Karpas-422 (cell line): ENCODE data around the gene SGCA. TPM values are rescaled to one million over a fixed set of nuclear protein-coding genes. Genes with fewer than 3 reads are reported as not detected.

Experiments used
- DNase-seq: peaks from one replicate; pipeline ENCODE4 v3.0.0-alpha.2; 2015
- H2AFZ ChIP-seq: fragments of 200-600 bp; sonication (generic); 2 replicates; pipeline ENCODE4 v1.6.1; 2014; ENCODE audit warnings: antibody characterized with exemption, low read length, mixed read lengths
- H3K27ac ChIP-seq: fragments of 200-600 bp; sonication (generic); 2 replicates; pipeline ENCODE4 v1.5.1; 2014; ENCODE audit warnings: mild to moderate bottlenecking, low read length, moderate library complexity
- H3K27me3 ChIP-seq: fragments of 200-600 bp; sonication (generic); 2 replicates; pipeline ENCODE4 v1.6.1; 2014; ENCODE audit warnings: low read length, mixed read lengths
- H3K36me3 ChIP-seq: fragments of 200-600 bp; sonication (generic); 2 replicates; pipeline ENCODE4 v1.6.1; 2014; ENCODE audit warnings: low read length, mixed read lengths; ENCODE audit not compliant: insufficient read depth
- H3K4me1 ChIP-seq: fragments of 200-600 bp; sonication (generic); 2 replicates; pipeline ENCODE4 v1.6.1; 2014; ENCODE audit warnings: mild to moderate bottlenecking, low read length, mixed read lengths
- H3K4me2 ChIP-seq: fragments of 200-600 bp; sonication (generic); 2 replicates; pipeline ENCODE4 v1.6.1; 2014; ENCODE audit warnings: low read length, low read depth, mild to moderate bottlenecking; ENCODE audit not compliant: poor library complexity, severe bottlenecking
- H3K4me3 ChIP-seq: fragments of 200-600 bp; sonication (generic); 2 replicates; pipeline ENCODE4 v1.5.1; 2014; ENCODE audit warnings: mild to moderate bottlenecking, antibody characterized with exemption, low read length, mixed read lengths
- H3K79me2 ChIP-seq: fragments of 200-600 bp; sonication (generic); 2 replicates; pipeline ENCODE4 v1.6.1; 2014; ENCODE audit warnings: mild to moderate bottlenecking, low read length, mixed read lengths
- H3K9ac ChIP-seq: fragments of 200-600 bp; sonication (generic); 2 replicates; pipeline ENCODE4 v1.6.0; 2014; ENCODE audit warnings: low read length
- H3K9me2 ChIP-seq: fragments of 200-600 bp; sonication (generic), shearing (Covaris generic); replicated peaks from 2 replicates; pipeline ENCODE4 v1.6.0; 2014; ENCODE audit warnings: mild to moderate bottlenecking, low read length, moderate library complexity; ENCODE audit not compliant: insufficient read depth
- H3K9me3 ChIP-seq: fragments of 300-700, 200-600 bp; sonication (generic); 2 replicates; pipeline ENCODE4 v1.6.1; 2014; ENCODE audit warnings: low read length, mixed read lengths
- H4K20me1 ChIP-seq: fragments of 200-600 bp; sonication (generic); 2 replicates; pipeline ENCODE4 v1.6.1; 2014; ENCODE audit warnings: mild to moderate bottlenecking, antibody characterized with exemption, low read length, low read depth; ENCODE audit not compliant: insufficient read depth
- total RNA-seq: library from RNA; depleted of rRNA; stranded (reverse); fragments of >200 nt; shearing (Covaris generic); gene quantifications from 2 replicates; pipeline ENCODE4 v1.2.3, GENCODE V29; 2014; ENCODE audit warnings: low replicate concordance

Gene SGCA
- total RNA-seq, 1 experiment from 2014 or later: not detected

DNA sequence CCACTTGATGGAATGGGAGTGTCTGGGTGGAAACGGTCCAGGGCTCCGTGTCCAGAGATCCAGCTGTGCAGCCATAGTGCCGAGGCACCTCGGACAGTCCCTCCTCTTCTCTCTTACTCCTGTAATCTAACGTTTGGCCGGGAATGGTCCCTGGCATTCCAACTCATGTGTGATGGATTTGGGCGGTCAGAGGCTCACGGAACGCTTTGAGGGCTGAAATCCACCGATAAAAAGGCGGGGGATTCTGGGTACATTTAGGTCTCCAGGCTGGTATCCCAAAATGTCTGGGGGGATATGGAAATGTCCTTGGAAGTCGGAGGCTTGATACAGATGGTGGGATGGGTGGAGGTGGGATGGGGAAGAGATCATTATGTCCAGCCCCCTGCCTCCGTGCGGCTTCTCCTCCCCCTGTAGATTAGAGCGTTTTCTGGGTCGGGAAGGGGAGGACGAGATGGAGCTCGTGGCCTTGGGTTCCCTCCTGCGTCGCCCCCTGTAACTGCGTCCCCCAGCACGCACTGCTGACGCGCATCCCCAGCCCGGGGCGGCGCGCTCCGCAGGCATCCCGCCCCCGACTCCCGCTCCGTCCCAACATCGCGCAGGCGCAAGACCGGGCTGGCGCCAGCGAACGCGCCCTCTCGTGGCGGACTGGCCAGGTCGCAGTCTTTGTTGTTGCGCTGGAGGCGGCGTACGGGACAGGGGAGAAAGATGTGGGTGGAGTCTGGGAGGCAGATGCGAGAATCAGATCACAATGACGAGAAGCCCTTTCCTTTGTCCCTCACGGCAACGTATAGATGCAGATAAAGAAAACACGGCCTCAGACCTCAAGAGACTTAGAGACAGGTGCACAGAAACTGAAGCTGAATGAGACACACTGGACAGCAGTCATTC lies 4.5 kb upstream of the SGCA start:
- Histone ChIP-seq H4K20me1 (no peaks in the 10 kb centered on the region), H3K9me2 (no peaks in the 10 kb centered on the region), H3K9me3 (no peaks in the 10 kb centered on the region), H3K4me2 (peak overlapping the region; percentile 72), H3K36me3 (no peaks in the 10 kb centered on the region), H3K79me2 (no peaks in the 10 kb centered on the region), H3K27ac (no peak overlapping the region), H2AFZ (peak overlapping the region; percentile 84), H3K4me3 (peak overlapping the region; percentile 64), H3K27me3 (no peaks in the 10 kb centered on the region), H3K4me1 (peaks cover 21% of the 10 kb centered on the region), H3K9ac (peak overlapping the region; percentile 68)
- peak; percentile 96 for DNase-seq

DNA sequence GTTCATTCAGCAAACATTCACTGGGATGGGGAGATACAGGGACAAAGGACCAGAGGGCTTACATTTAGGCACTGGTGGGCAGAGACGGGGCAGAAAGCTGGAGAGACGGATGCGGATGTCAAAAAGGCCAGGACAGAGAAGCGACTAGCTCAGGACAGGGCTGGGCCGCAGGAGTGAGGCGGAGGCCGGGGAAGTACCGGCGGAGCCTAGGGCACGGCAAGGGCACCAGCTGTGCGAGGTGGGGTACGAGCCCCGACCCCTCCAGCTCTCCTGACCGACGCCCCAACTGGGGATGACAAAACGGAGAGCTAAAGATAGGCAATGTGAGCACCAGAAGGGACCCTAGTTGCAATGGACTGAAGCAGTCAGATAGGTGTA lies 3.9 kb upstream of the SGCA start:
- Histone ChIP-seq H3K4me3 (peak overlapping the region; percentile 64; the same call in 1 of the 2 replicates), H3K9me2 (no peaks in the 10 kb centered on the region), H4K20me1 (no peaks in the 10 kb centered on the region), H3K36me3 (no peaks in the 10 kb centered on the region), H3K9me3 (no peaks in the 10 kb centered on the region), H2AFZ (0 out of 2 replicates have a peak overlapping the region, but pooled peaks have one; percentile 16), H3K9ac (peak overlapping the region; percentile 42), H3K4me1 (peaks cover 21% of the 10 kb centered on the region), H3K27ac (no peak overlapping the region), H3K27me3 (no peaks in the 10 kb centered on the region), H3K4me2 (peak overlapping the region; percentile 72), H3K79me2 (no peaks in the 10 kb centered on the region)
- no peak for DNase-seq

DNA sequence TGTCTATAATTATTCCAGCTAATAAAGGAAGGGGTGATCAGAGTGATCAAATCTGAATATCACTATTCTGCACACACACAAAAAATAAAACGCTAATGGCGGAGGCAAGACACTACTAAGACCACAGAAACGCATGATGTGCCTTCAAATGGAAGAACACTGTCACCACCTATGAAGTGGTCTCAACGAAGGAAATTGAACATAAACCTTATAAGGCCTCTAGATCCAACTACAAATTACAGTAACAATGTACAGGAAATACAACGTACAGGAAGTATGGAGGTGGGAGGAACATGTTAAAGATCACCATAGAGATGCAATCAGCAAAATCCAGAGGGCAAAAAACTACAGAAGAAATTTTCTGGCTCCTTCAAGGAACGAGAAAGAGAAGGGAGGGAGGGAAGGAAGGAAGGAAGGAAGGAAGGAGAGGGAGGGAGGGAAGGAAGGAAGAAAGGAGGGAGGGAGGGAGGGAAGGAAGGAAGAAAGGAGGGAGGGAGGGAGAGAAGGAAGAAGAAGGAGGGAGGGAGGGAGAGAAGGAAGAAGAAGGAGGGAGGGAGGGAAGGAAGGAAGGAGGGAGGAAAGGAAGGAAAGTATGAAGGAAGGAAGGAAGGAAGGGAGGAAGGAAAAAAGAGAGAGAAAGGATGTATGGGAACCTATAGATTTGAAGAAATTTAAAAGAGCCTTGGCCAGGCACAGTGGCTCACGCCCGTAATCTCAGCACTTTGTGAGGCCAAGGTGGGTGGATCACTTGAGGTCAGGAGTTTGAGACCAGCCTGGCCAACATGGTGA lies 3.1 kb upstream of the SGCA start:
- Histone ChIP-seq H4K20me1 (no peaks in the 10 kb centered on the region), H3K27me3 (no peaks in the 10 kb centered on the region), H2AFZ (no peak overlapping the region), H3K27ac (no peak overlapping the region), H3K4me2 (no peak overlapping the region), H3K9ac (no peak overlapping the region), H3K4me3 (no peak overlapping the region), H3K36me3 (no peaks in the 10 kb centered on the region), H3K79me2 (no peaks in the 10 kb centered on the region), H3K4me1 (peaks cover 27% of the 10 kb centered on the region), H3K9me2 (no peaks in the 10 kb centered on the region), H3K9me3 (no peaks in the 10 kb centered on the region)
- no peak for DNase-seq

- Histone ChIP-seq H3K9ac (no peak overlapping the region), H3K79me2 (no peaks in the 10 kb centered on the region), H2AFZ (no peak overlapping the region), H3K9me2 (no peaks in the 10 kb centered on the region), H3K27ac (no peak overlapping the region), H3K4me3 (no peak overlapping the region), H4K20me1 (no peaks in the 10 kb centered on the region; the same call in 1 of the 2 replicates), H3K36me3 (no peaks in the 10 kb centered on the region), H3K9me3 (no peaks in the 10 kb centered on the region), H3K4me2 (no peak overlapping the region), H3K4me1 (peaks cover 35% of the 10 kb centered on the region), H3K27me3 (no peaks in the 10 kb centered on the region)
- no peak for DNase-seq
Measured at GRCh38 chr17:50163843-50164696, 1.7 kb upstream of the SGCA start.

DNA sequence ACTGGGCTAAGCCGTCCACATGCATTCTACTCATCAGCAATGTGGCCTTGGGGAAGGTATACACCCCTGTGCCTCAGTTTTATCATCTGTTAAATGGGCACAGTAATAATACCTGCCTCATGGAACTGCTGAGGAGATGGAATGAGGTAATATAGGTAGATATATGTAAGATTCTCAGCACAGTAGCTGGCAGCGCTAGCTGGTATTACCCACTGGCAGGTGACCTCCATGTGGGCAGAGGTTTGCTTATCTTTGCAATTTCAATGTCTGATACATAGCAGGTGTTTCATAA lies 1.2 kb upstream of the SGCA start:
- H3K9me2 ChIP-seq: no peaks in the 10 kb centered on the region

DNA sequence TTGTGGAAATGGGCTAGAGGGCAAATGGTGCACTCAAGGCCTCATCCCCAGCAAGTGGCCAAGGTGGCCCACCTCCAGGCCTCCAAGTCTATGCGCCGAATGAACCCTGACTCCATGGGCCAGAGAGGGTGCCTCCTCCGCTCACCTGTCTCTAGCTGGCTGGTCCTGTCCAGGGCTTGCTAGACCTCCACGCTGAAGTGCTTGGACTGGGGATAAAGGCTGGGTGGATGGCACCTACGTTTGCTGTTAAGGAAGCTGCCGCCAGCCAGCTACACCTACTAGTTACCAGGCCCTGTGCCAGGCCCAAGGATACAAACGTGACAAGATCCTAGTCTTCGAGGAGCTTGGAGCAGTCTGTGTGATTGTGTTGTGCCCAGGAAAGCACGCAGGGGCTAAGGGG lies 739 bp upstream of the SGCA start:
- Histone ChIP-seq H3K9ac (no peak overlapping the region), H3K27me3 (no peaks in the 10 kb centered on the region), H4K20me1 (no peaks in the 10 kb centered on the region; the same call in 1 of the 2 replicates), H3K9me3 (no peaks in the 10 kb centered on the region), H3K4me3 (no peak overlapping the region), H3K4me1 (peaks cover 35% of the 10 kb centered on the region), H3K27ac (no peak overlapping the region), H2AFZ (no peak overlapping the region), H3K79me2 (no peaks in the 10 kb centered on the region), H3K4me2 (no peak overlapping the region), H3K36me3 (no peaks in the 10 kb centered on the region), H3K9me2 (no peaks in the 10 kb centered on the region)
- DNase-seq: no peak

More for the DNA sequence above, 1.2 kb upstream of the SGCA start:
- Histone ChIP-seq H2AFZ (no peak overlapping the region), H3K27ac (no peak overlapping the region), H3K9me3 (no peaks in the 10 kb centered on the region), H3K4me3 (no peak overlapping the region), H3K9ac (no peak overlapping the region), H3K4me2 (no peak overlapping the region), H4K20me1 (no peaks in the 10 kb centered on the region; the same call in 1 of the 2 replicates), H3K27me3 (no peaks in the 10 kb centered on the region), H3K79me2 (no peaks in the 10 kb centered on the region), H3K36me3 (no peaks in the 10 kb centered on the region), H3K4me1 (peaks cover 35% of the 10 kb centered on the region)
- DNase-seq: no peak

DNA sequence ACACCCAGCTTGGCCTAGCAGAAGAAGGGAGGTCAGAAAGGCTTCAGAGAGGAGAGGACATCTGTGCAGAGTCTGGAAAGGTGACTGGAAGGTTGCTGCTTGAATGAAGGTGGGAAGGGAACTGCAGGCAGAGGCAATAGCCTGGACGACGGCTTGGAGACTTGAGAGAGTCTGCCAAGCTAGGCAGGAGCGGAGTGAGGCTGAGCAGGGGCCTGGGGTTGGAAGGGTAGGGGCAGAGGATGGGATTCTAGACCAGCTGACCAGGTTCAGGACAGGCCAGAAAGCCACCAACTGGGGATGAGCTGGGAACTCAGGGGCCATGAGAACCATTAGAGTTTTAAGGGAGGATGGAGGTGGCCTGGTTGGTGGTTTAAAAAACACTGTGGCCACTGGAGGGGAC lies 339 bp upstream of the SGCA start:
- H3K36me3 ChIP-seq: no peaks in the 10 kb centered on the region
- H3K9ac ChIP-seq: no peak overlapping the region
- no peak overlapping the region for H3K4me2 ChIP-seq
- no peak overlapping the region for H3K4me3 ChIP-seq
- H3K27me3 ChIP-seq: no peaks in the 10 kb centered on the region
- no peak for DNase-seq
- no peaks in the 10 kb centered on the region for H3K79me2 ChIP-seq
- peaks cover 35% of the 10 kb centered on the region for H3K4me1 ChIP-seq
- no peaks in the 10 kb centered on the region for H3K9me2 ChIP-seq
- no peak overlapping the region for H2AFZ ChIP-seq
- no peaks in the 10 kb centered on the region for H3K9me3 ChIP-seq
- no peaks in the 10 kb centered on the region; the same call in 1 of the 2 replicates for H4K20me1 ChIP-seq
- H3K27ac ChIP-seq: no peak overlapping the region
